T47D (cell line): Measurements from ENCODE around the gene SPIRE2.
A peak's percentile ranks its signal among the peaks of the same experiment; 100 is the strongest.
"Not testable (repeated sequence)": the region's sequence is repeated elsewhere in the genome, so short reads cannot be mapped to it uniquely, and the experiment has no call there.

ENCODE experiments used
- DNase-seq, 2 experiments: peaks; one replicate each; pipeline versions ENCODE4 v3.0.0 to v3.0.0-alpha.2; 2011 to 2012; ENCODE audit warnings: low read depth in 1 of 2, low spot score in 1 of 2
- JUND ChIP-seq: IDR thresholded peaks from 2 replicates; pipeline ENCODE4 v1.6.1; 2012; ENCODE audit warnings: low read depth
- in situ Hi-C: cut with HindIII; loops from 2 replicates; pipeline ENCODE4 v1.10.0; 2016; ENCODE audit warnings: low sequenced_read_pairs, low pct_unique_long_range_greater_than_20kb

Gene SPIRE2, protein sequence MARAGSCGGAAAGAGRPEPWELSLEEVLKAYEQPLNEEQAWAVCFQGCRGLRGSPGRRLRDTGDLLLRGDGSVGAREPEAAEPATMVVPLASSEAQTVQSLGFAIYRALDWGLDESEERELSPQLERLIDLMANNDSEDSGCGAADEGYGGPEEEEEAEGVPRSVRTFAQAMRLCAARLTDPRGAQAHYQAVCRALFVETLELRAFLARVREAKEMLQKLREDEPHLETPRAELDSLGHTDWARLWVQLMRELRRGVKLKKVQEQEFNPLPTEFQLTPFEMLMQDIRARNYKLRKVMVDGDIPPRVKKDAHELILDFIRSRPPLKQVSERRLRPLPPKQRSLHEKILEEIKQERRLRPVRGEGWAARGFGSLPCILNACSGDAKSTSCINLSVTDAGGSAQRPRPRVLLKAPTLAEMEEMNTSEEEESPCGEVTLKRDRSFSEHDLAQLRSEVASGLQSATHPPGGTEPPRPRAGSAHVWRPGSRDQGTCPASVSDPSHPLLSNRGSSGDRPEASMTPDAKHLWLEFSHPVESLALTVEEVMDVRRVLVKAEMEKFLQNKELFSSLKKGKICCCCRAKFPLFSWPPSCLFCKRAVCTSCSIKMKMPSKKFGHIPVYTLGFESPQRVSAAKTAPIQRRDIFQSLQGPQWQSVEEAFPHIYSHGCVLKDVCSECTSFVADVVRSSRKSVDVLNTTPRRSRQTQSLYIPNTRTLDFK

DNA sequence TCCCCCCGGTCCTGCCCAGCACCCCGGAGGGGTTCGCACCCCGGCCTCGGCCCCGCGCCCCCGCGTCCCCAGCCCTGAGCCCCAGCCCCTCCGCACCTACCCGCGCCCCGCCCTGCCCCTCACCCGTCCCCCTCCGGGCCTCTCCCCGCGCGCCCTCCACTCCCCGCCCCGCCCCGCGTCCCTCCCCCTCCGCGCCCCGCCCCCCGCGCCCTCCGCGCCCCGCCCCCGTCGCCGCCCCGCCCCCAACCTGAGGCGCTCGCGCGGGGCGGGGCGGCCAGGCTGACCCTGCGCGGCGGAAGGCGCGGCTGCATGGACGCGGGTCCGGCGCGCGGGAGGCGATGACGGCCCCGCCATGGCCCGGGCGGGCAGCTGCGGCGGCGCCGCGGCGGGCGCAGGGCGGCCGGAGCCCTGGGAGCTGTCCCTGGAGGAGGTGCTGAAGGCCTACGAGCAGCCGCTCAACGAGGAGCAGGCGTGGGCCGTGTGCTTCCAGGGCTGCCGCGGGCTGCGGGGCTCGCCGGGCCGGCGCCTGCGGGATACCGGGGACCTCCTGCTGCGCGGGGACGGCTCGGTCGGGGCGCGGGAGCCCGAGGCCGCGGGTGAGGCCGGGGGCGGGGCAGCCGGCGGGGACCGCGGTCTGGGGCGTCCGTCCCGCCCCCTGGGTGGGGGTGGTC lies at the start of gene SPIRE2:
Gene SPIRE2, plus strand, starts transcription at position 277 of the 671 bp plus-strand sequence. Its CDS starts 76 bp downstream, at position 353.
- in situ Hi-C loops: no loop called here
- TF ChIP-seq JUND: no peak
- peak; percentile 40 to 91 for DNase-seq

DNA sequence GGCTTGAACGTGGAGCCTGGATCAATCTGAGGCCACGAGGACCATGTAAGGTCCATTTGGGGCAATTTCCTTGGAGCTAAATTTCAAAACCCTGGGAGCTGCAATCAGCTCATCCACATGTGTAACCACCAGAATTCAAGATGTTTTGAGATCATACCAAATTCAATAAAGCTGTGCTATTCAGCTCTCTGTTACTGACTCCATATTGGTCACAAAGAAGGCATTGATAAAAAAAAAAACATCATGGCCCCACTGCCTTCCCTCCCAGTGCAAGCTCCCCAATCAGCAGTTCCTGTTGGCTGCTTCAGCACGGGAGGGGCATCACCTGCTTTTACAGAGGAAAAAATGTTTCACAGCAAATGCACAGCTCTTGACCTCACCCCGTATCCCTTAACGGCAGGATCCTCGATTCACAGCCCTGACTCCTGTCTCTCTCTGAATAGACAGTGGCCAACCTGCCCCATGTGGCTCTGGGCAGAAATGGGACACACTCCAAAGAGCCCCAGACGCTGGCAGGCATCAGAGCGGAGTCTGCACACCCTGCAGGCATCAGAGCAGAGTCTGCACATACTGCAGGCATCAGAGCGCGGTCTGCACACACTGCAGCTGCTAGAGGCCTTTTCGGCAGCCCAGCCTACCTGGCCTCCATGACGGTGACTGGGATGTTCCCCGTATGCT lies 48.9 kb upstream of the SPIRE2 start:
- DNase-seq: no peak
- in situ Hi-C loops: no loop called here
- TF ChIP-seq JUND: no peak

DNA sequence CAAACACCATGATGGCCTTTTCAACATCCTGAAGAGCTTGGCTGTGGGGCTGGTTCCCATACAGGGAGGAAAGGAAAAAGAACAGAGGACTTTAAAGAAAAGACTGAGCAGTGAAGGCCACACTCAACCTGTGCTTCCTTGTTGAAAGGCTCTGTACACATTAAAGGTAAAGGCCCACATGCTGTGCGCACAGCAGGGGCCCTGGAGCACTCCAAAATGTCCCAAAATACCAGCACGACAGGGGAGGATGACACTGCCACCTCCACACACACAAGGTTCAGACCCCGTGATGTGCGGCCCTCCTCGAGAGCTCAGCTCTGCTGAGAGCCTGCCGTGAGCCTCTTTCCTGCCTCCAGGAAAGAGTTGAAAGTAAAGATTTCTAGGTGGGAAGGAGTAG lies 48.4 kb upstream of the SPIRE2 start:
- in situ Hi-C loops: no loop called here
- TF ChIP-seq JUND: no peak

DNA sequence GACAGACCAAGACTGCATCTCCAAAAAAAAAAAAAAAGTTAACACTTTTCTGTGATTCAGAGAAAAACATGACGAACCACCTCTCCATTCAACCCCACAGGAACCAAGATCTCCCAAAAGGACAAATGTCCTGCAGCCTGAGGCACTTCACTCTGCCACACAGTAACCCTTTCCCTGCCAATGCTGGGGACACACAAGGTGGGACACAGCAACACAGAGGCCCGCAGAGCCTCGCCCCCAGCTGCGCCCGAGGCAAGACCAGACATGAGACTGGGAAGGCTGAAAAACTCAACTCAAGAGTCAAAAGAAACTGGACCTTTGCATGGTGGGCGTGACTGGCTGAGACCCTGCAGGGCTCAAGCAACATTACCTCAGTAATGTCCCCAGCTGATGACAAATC lies 45.8 kb upstream of the SPIRE2 start:
- no peak for TF ChIP-seq JUND
- DNase-seq: no peak
- in situ Hi-C loops: no loop called here

More for the DNA sequence above, 48.4 kb upstream of the SPIRE2 start:
- no peak for DNase-seq

DNA sequence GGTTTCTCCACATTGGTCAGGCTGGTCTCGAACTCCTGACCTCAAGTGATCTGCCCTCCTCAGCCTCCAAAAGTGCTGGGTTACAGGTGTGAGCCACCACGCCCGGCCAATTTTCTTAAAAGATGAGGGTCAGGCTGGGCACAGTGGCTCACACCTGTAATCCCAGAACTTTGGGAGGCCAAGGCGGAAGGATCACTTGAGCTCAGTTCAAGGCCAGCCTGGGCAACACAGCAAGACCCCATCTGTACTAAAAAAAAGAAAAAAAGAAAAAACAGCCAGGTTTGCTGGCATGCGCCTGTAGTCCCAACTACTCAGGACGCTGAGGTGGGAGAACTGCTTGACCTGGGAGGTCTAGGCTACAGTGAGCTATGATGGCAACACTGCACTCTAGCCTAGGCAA lies 44.3 kb upstream of the SPIRE2 start:
- in situ Hi-C loops, DNase-seq: not testable (repeated sequence)

DNA sequence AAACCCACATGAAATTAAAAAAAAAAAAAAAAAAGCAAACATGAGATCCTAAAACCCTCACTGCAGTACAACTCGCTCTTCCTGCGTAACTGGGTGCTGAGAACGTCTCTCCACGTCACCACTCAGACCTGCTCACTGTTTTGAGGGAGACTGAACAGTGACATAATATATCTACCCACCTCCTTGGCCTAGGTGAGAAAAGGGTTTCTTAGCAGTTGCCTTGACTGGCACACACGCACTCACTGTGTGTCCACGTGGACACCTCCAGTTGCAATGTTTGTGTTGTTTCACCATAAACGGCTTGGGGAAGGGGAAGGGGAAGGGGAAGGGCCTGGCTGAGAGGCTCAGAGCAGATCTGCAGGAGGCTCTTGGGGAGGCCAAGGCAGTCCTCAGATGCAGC lies 43.9 kb upstream of the SPIRE2 start:
- in situ Hi-C loops: no loop called here
- TF ChIP-seq JUND: no peak
- no peak for DNase-seq

DNA sequence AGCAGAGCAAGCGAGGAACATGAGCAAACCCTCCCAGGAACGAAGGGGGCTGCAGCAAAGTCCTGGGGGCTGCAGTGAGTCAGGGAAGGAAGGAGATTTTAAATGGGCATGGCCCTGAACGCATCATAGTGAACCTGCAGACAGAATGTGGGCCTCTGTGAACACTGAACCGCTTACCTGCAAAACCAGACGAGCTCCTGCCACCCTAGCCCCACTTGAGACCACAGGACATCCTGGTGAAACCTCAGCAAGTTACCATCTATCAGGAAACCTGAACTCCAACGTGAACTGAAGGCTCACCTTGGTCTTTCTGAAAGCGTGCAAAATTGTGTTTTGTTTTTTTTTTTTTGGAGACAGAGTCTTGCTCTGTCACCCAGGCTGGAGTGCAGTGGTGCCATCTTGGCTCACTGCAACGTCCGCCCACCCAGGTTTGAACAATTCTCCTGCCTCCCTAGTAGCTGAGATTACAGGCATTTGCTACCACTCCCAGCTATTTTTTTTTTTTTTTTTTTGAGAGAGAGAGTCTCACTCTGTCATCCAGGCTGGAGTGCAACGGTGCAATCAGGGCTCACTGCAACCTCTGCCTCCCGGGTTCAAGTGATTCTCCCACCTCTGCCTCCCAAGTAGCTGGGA lies 42.6 kb upstream of the SPIRE2 start:
- DNase-seq: no peak

DNA sequence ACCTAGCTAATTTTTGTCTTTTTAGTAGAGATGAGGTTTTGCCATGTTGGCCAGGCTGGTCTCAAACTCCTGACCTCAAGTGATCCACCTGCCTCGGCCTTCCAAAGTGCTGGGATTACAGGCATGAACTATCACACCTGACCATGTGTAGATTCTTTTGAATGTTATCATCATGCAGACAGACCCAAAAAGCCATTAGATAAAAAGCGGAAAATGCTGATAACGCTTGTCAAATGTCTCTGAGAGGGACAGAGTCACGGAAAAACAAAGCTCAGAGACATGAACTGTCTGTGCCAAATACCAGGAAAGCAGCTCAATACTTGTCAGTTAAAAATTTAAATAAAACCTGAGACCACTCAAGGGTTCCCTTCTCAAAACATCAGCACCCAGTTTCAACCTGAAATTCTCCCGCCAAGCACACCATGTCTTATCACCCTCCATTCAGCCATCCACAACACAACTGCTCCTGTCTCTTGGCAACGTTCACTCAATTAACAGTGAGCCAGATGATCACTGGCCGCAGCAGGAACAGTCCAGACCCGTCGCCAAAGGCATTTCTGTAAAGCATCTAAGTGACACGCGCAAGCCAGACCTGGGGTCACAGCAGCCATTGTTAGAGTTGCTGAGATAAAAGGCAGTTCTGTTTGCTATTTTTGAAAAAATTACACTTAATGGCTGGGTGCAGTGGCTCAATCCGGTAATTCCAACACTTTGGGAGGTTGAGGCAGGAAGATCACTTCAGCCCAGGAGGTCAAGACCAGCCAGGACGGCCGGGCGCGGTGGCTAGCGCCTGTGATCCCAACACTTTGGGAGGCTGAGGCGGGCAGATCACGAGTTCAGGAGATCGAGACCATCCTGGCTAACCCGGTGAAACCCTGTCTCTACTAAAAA lies 41.6 kb upstream of the SPIRE2 start:
- TF ChIP-seq JUND: no peak
- no peak for DNase-seq
- in situ Hi-C loops: no loop called here

More for the DNA sequence above, 42.6 kb upstream of the SPIRE2 start:
- in situ Hi-C loops: no loop called here
- TF ChIP-seq JUND: no peak

DNA sequence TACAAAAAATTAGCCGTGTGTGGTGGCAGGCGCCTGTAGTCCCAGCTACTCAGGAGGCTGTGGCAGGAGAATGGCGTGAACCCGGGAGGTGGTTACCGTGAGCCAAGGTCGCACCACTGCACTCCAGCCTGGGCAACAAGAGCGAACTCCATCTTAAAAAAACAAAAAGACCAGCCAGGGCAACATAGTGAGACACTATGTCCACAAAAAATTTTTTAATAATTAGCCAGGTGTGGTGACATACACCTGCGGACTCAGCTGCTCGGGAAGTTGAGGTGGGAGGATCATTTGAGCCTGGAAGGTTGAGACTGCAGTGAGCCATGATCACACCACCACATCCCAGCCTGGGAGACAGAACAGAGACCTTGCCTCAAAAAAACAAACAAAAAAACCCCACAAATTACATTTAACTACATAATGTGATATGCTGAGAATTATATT lies 40.9 kb upstream of the SPIRE2 start:
- in situ Hi-C loops: no loop called here
- no peak for DNase-seq
- no peak for TF ChIP-seq JUND

DNA sequence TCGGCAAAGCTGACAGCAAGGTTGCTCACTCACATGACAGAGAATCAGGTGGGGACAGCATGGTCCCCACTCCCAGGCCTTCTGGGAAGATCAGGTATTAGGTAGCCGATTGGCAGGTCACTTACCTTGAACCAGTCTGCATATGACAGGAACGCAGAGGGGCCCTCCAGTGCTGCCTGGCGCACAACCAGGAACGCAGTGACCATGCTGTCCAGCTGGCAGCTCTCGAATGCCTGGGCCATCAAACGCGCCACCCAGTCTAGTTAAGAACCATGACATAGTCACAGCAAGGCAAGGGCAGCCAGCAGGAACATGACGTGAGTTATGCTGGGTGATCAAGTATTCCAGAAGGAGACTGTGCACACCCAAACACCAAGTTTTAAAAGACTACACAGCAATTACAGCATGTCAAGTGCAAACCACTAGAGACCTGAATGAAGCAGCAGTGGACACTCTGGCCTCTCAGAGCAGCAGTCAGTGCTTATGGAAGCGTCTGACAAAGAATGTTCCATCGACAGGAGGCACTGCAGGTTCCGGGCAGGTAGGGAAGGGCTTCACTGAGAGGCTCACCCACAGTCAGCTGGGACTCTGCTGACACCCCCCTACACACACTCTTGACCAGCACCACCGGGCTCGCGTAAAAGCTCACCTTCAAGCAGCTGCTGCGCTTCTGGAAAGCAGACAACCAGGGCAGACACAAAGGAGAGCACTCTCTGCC lies 36.8 kb upstream of the SPIRE2 start:
- in situ Hi-C loops: no loop called here
- no peak for DNase-seq
- TF ChIP-seq JUND: no peak

DNA sequence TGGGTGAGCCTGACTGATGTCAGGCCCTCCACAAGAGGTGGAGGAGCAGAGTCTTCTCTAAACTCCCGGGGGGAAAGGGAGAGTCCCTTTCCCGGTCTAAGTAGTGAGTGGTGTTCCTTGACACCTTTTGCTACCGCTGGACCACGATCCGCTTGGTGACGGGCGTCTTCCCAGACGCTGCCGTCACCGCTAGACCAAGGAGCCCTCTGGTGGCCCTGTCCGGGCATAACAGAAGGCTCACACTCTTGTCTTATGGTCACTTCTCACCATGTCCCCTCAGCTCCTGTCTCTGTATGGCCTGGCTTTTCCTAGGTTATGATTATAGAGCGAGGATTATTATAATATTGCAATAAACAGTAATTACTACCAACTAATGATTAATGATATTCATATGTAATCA lies 35.2 kb upstream of the SPIRE2 start:
- in situ Hi-C loops: not testable (repeated sequence)
- DNase-seq: peak in 1 of 2 experiments; percentile 57
